OCI-LY7 (cell line): ENCODE measurements around the gene NOS3.

Source experiments
- EZH2phosphoT487 ChIP-seq: fragments of 200-600 bp; sonication (generic); IDR thresholded peaks from 2 replicates; pipeline ENCODE4 v1.6.1; 2018; ENCODE audit warnings: low read depth, borderline replicate concordance, mild to moderate bottlenecking, mixed run types, antibody characterized with exemption, low read length, moderate library complexity, mixed read lengths
- TF ChIP-seq, protein P1 (sequence below): fragments of 200-600 bp; sonication (generic); conservative IDR thresholded peaks from 2 replicates; pipeline ENCODE4 v1.5.1; 2014; ENCODE audit warnings: mild to moderate bottlenecking, antibody characterized with exemption, low read length, moderate library complexity, mixed read lengths

DNA sequence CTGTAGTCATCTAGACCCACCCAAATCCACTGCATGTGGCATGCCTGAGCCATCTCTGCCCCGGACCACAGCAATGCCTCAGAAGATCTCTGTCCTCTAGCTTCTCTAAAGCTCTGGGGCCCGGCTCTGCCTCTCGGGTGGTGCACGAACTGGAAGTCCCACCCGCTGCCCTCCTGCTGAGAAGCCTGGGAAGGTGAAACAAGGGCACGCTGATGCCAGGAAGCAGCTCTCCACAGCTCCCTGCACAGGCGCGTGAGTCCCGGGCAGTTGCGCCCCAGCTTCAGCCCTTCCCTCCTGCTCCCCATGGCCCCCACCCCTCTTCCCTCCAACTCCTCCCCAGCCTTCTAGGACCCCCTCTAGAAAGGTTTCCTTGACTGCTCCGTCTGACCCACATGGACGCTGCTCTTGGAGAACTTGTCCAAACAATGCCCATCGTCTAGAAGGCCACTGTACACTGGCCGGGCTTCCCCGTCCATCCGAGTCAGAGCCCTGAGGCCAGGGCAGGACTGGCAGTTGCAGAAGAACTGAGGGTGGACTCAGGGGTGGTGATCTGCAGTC, 25.5 kb upstream of the NOS3 start:
- TF ChIP-seq, protein P1, sequence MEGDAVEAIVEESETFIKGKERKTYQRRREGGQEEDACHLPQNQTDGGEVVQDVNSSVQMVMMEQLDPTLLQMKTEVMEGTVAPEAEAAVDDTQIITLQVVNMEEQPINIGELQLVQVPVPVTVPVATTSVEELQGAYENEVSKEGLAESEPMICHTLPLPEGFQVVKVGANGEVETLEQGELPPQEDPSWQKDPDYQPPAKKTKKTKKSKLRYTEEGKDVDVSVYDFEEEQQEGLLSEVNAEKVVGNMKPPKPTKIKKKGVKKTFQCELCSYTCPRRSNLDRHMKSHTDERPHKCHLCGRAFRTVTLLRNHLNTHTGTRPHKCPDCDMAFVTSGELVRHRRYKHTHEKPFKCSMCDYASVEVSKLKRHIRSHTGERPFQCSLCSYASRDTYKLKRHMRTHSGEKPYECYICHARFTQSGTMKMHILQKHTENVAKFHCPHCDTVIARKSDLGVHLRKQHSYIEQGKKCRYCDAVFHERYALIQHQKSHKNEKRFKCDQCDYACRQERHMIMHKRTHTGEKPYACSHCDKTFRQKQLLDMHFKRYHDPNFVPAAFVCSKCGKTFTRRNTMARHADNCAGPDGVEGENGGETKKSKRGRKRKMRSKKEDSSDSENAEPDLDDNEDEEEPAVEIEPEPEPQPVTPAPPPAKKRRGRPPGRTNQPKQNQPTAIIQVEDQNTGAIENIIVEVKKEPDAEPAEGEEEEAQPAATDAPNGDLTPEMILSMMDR: no peak
- TF ChIP-seq EZH2phosphoT487: no peak
